ENCODE results near the gene FADS2.
A peak's percentile ranks its signal among the peaks of the same experiment; 100 is the strongest.

FADS2 gene

DNA sequence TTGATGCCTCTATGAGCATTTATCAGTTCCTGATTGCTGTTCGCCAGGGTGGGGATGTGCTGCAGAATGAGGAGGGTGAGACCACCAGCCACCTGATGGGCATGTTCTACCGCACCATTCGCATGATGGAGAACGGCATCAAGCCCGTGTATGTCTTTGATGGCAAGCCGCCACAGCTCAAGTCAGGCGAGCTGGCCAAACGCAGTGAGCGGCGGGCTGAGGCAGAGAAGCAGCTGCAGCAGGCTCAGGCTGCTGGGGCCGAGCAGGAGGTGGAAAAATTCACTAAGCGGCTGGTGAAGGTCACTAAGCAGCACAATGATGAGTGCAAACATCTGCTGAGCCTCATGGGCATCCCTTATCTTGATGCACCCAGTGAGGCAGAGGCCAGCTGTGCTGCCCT, 32.6 kb upstream of the FADS2 start:
- TF ChIP-seq, protein P1, sequence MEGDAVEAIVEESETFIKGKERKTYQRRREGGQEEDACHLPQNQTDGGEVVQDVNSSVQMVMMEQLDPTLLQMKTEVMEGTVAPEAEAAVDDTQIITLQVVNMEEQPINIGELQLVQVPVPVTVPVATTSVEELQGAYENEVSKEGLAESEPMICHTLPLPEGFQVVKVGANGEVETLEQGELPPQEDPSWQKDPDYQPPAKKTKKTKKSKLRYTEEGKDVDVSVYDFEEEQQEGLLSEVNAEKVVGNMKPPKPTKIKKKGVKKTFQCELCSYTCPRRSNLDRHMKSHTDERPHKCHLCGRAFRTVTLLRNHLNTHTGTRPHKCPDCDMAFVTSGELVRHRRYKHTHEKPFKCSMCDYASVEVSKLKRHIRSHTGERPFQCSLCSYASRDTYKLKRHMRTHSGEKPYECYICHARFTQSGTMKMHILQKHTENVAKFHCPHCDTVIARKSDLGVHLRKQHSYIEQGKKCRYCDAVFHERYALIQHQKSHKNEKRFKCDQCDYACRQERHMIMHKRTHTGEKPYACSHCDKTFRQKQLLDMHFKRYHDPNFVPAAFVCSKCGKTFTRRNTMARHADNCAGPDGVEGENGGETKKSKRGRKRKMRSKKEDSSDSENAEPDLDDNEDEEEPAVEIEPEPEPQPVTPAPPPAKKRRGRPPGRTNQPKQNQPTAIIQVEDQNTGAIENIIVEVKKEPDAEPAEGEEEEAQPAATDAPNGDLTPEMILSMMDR (IDR thresholded peaks at IDR 0.05; ENCODE audit: low read depth, low read length, missing control alignments), result no peak
- no peak overlapping the region for H3K4me3 ChIP-seq (ENCODE audit: low read depth, low read length)
- DNase-seq (ENCODE audit: low read depth), result no peak
- in situ Hi-C loops (cut with HindIII; ENCODE audit: low sequenced_read_pairs), result no loop called here

DNA sequence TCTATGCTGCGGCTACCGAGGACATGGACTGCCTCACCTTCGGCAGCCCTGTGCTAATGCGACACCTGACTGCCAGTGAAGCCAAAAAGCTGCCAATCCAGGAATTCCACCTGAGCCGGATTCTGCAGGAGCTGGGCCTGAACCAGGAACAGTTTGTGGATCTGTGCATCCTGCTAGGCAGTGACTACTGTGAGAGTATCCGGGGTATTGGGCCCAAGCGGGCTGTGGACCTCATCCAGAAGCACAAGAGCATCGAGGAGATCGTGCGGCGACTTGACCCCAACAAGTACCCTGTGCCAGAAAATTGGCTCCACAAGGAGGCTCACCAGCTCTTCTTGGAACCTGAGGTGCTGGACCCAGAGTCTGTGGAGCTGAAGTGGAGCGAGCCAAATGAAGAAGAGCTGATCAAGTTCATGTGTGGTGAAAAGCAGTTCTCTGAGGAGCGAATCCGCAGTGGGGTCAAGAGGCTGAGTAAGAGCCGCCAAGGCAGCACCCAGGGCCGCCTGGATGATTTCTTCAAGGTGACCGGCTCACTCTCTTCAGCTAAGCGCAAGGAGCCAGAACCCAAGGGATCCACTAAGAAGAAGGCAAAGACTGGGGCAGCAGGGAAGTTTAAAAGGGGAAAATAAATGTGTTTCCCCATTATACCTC, 32.1 kb upstream of the FADS2 start:
- DNase-seq (ENCODE audit: low read depth), result no peak
- no peak overlapping the region for H3K4me3 ChIP-seq (ENCODE audit: low read depth, low read length)
- TF ChIP-seq, protein P1 (IDR thresholded peaks at IDR 0.05; ENCODE audit: low read depth, low read length, missing control alignments), result no peak
- in situ Hi-C loops (cut with HindIII; ENCODE audit: low sequenced_read_pairs), result no loop called here

DNA sequence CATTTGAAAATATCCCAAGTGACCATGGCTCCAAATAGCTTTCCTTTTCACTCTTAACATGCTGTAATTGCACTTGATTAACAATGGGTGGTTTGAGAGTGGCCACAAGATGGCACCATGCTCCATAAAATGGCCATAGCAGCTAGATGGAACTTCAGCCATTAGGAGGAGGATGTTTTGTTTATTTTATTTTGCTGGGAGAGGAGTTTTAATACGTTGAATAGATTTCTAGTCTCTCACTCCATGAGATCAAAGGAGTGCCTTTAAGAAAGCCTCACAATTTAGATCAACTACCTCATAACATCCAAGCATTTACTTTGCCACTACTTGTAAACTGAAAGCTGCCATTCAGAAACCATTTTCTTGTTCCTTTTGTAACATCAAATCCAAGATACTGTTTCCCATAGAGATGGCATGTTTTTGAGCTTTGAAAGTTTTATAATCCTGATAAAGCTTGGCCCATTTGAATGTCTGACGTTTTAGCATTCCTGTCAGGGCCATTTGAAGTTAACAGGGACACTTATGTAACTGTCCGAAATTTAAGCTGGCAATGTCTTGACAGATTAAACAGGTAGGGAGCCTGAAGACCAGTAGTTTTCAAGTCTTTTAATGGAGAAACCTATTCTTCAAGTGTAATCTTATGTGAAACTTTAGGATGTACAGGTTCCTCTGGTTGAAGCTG, 30.7 kb upstream of the FADS2 start:
- in situ Hi-C loops (cut with HindIII; ENCODE audit: low sequenced_read_pairs), result no loop called here
- no peak overlapping the region for H3K4me3 ChIP-seq (ENCODE audit: low read depth, low read length)
- DNase-seq (ENCODE audit: low read depth), result peak; percentile 86
- TF ChIP-seq, protein P1 (IDR thresholded peaks at IDR 0.05; ENCODE audit: low read depth, low read length, missing control alignments), result peak; percentile 79

DNA sequence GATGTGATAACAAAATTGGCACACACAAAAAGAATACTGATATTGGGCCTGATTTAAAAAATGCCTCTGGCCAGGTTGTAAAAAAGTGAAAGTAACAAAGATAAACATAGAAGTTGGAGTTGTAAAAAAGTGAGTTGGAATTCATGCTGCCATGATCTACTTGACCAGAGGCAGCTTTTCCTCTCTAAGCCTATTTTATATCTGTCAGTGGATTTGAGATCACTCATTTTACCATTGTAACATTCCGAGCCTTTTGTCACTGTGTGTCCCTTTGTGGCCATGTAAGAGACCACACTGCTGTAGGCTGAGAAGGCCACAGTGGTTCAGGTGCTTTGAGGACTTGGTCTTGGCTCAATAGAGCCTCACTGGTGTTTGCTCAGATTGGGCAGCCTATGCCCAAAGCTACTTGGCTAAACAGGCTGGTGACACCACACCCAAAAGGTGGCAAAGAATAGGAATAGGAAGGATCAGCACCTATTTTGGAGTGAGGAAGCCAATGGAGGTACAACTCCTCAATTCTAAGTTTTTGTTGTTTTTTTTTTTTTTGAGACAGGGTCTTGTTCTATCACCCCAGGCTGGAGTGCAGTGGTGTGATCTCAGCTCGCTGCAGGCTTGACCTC, 28.3 kb upstream of the FADS2 start:
- TF ChIP-seq, protein P1 (IDR thresholded peaks at IDR 0.05; ENCODE audit: low read depth, low read length, missing control alignments), result no peak
- DNase-seq (ENCODE audit: low read depth), result no peak
- H3K4me3 ChIP-seq (ENCODE audit: low read depth, low read length), result no peak overlapping the region
- in situ Hi-C loops (cut with HindIII; ENCODE audit: low sequenced_read_pairs), result no loop called here

DNA sequence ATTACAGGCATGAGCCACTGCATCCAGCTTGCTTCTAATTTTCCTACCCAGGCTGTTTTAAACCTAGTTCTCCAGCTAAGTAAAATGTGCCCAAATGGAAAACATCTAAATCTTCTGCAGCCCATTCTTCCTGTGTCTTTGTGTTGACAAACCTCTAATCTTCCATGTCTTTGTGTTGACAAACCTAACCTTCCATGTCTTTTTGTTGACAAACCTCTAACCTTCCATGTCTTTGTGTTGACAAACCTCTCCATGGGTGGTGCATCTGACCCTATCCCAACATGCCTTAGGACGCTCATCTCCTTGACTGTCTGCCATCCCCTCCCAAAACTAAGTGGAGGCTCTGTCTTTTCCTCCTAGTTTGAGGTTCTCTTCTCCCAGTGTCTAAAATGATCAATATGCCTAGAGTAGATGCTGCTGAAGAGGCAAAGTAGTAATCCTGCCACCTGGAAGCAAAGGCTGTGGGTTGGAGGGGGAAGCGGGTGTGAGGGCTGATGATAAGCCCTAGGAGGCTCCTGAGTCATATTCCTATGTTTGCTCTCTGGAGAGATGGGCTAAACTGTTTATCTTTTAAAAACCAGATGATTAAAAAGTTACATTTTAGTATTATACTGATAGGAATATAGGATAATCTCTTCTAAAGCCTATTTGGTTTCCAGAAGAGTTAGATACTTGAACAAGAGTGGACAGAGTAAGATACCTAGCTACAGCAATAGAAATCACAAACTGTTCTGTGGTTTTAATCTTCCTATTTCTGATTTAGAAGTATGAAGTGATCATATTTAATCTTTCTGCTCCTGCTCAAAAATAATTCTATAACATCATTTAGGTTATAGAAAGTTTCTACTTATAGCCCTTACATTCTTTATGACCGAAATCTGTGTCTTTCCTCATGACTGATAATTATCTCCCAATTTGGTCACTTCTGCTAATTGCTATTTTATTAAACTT, 27.5 kb upstream of the FADS2 start:
- TF ChIP-seq, protein P1 (IDR thresholded peaks at IDR 0.05; ENCODE audit: low read depth, low read length, missing control alignments), result no peak
- in situ Hi-C loops (cut with HindIII; ENCODE audit: low sequenced_read_pairs), result no loop called here
- no peak overlapping the region for H3K4me3 ChIP-seq (ENCODE audit: low read depth, low read length)
- DNase-seq (ENCODE audit: low read depth), result no peak

DNA sequence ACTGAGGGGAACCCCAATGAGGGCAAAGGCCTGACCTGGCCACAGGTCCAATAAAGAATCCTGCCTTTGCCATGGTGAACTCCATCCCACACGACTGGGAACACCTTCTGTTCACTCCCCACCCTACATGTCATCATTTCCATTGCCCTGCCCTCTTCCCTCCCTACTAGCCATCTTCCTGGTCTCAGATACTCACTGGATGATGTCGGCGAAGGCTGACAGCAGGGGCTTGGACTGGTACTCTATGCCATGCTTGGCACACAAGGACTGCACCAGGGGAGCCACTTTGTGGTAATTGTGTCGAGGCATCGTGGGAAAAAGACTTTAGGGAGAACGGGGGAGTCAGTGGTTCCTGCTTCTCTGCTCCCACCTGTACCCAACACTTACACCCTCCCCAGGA, 25.5 kb upstream of the FADS2 start:
- no peak overlapping the region for H3K4me3 ChIP-seq (ENCODE audit: low read depth, low read length)
- TF ChIP-seq, protein P1 (IDR thresholded peaks at IDR 0.05; ENCODE audit: low read depth, low read length, missing control alignments), result no peak
- no peak for DNase-seq (ENCODE audit: low read depth)
- in situ Hi-C loops (cut with HindIII; ENCODE audit: low sequenced_read_pairs), result no loop called here
